ENCODE data around the gene ANKS1B.

Gene ANKS1B

DNA sequence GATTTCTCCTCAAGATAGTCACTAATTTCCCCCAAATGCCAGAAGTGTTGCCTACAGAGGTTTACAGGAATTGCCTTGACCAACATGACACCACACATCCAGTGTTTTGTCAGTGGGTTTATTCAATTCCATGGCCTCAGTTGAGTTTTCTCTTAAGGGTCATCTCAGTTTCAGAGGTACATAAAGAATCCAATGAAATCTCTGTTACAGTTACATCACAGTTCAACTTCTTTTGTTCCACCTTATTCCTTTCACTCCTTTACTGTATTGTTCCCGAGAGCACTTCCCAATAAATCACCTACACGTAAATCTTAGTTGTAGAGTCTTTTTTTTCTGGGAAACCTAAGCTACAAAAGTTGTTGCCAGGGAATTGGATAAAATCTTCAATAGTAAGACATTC is 410.8 kb downstream of the ANKS1B start:
- intact Hi-C loops (cut with DNase I; ENCODE audit: low total_unique reads) = no loop called here
- H3K9me3 ChIP-seq = no peaks in the 10 kb centered on the region

DNA sequence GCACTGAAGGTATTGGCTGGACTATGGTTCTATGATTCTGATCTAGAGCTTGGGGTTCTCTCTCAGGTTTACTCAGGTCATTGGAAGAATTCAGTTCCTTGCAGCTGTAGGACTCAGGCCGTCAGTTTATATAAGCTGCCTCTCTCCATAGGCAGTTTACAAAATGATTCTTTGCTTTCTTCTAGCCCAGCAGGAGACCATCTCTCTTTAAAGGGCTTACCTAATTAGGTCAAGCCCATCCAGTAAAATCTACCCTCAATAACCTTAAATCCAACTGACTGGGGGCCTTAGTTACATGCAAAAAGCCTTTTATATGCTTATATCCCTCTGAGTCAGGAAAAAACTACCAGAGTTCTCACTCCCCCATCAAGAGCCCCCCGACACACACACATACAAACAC is 417.7 kb downstream of the ANKS1B start:
- intact Hi-C loops (cut with DNase I; ENCODE audit: low total_unique reads) = no loop called here
- DNase-seq = no peak
- Histone ChIP-seq H3K9me3 (peaks cover 0 to 7% (median 2%) of the 10 kb centered on the region in 3 donors), H3K36me3 (no peaks in the 10 kb centered on the region), H3K4me3 (no peak overlapping the region), H3K4me1 (no peaks in the 10 kb centered on the region), H3K27ac (no peak overlapping the region), H3K27me3 (no peaks in the 10 kb centered on the region)
- TF ChIP-seq CTCF (IDR thresholded peaks at IDR 0.05) = no peak

More for the DNA sequence above, 410.8 kb downstream of the ANKS1B start:
- H3K36me3 ChIP-seq = no peaks in the 10 kb centered on the region
- H3K27me3 ChIP-seq = no peaks in the 10 kb centered on the region
- no peak overlapping the region for H3K4me3 ChIP-seq
- no peaks in the 10 kb centered on the region for H3K4me1 ChIP-seq
- no peak for DNase-seq
- no peak overlapping the region for H3K27ac ChIP-seq
- no peak for TF ChIP-seq CTCF (IDR thresholded peaks at IDR 0.05)

GRCh38 chr12:99558109-99558508 is 426.6 kb downstream of the ANKS1B start:
- Histone ChIP-seq H3K4me1 (no peaks in the 10 kb centered on the region), H3K27me3 (no peaks in the 10 kb centered on the region), H3K4me3 (no peak overlapping the region), H3K36me3 (no peaks in the 10 kb centered on the region), H3K9me3 (no peaks in the 10 kb centered on the region), H3K27ac (no peak overlapping the region)
- intact Hi-C loops (cut with DNase I; ENCODE audit: low total_unique reads) = no loop called here
- DNase-seq = no peak
- TF ChIP-seq CTCF (IDR thresholded peaks at IDR 0.05) = no peak

- no peaks in the 10 kb centered on the region for H3K4me1 ChIP-seq
- no peaks in the 10 kb centered on the region for H3K36me3 ChIP-seq
- no peaks in the 10 kb centered on the region for H3K9me3 ChIP-seq
- no peak for DNase-seq
- intact Hi-C loops (cut with DNase I; ENCODE audit: low total_unique reads) = no loop called here
- H3K27ac ChIP-seq = no peak overlapping the region
- no peak overlapping the region for H3K4me3 ChIP-seq
- H3K27me3 ChIP-seq = no peaks in the 10 kb centered on the region
- TF ChIP-seq CTCF (IDR thresholded peaks at IDR 0.05) = no peak
Measured at GRCh38 chr12:99553461-99553860, 431.3 kb downstream of the ANKS1B start.

DNA sequence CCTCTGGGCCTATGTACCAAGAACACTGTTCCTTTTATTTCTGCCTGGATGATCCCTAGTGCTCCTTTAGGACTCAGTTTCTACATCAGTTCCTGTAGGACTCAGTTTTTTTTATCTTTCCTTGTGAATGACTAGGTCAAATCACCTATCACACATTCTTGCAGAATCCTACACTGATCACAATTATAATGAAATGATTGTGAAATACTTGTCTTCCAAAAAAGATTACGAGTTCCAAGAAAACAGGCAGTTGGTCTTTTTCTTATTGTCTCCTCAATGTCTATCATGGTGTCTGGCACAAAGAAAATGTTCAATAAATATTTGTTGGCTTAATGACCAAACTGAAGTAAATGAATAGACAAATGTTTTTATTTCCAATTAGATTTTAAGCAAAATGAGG is 432.7 kb downstream of the ANKS1B start:
- Histone ChIP-seq H3K9me3 (no peaks in the 10 kb centered on the region), H3K4me3 (no peak overlapping the region), H3K27ac (no peak overlapping the region), H3K4me1 (no peaks in the 10 kb centered on the region), H3K27me3 (no peaks in the 10 kb centered on the region), H3K36me3 (no peaks in the 10 kb centered on the region)
- DNase-seq = no peak
- intact Hi-C loops (cut with DNase I; ENCODE audit: low total_unique reads) = no loop called here
- no peak for TF ChIP-seq CTCF (IDR thresholded peaks at IDR 0.05)

GRCh38 chr12:99549651-99550050 is 435.1 kb downstream of the ANKS1B start:
- Histone ChIP-seq H3K4me3 (no peak overlapping the region), H3K27ac (no peak overlapping the region), H3K36me3 (no peaks in the 10 kb centered on the region), H3K9me3 (no peaks in the 10 kb centered on the region), H3K27me3 (no peaks in the 10 kb centered on the region), H3K4me1 (no peaks in the 10 kb centered on the region)
- no peak for TF ChIP-seq CTCF (IDR thresholded peaks at IDR 0.05)
- intact Hi-C loops (cut with DNase I; ENCODE audit: low total_unique reads) = no loop called here
- DNase-seq = no peak
